GM19452 (cell line): ENCODE measurements around the gene SF3B3.
"Not testable (repeated sequence)": the region's sequence is repeated elsewhere in the genome, so short reads cannot be mapped to it uniquely, and the experiment has no call there.

ENCODE experiments used
- ATAC-seq: cut with Tn5 transposase; IDR thresholded peaks from one replicate; pipeline ENCODE4 v1.9.1; 2021; ENCODE audit not compliant: unreplicated experiment

SF3B3 gene

GRCh38 chr16:70611785-70612303, 88.2 kb downstream of the SF3B3 start:
- ATAC-seq: no peak

GRCh38 chr16:70612931-70613330, 89.3 kb downstream of the SF3B3 start:
- no peak for ATAC-seq

- no peak for ATAC-seq
These were observed 90.8 kb downstream of the SF3B3 start for GRCh38 chr16:70614208-70614951.

GRCh38 chr16:70615945-70616344, 92.3 kb downstream of the SF3B3 start:
- no peak for ATAC-seq

- ATAC-seq: not testable (repeated sequence)
These were observed 98.2 kb downstream of the SF3B3 start for GRCh38 chr16:70621864-70622263.
